ENCODE measurements around the gene MEIKIN.

MEIKIN gene

GRCh38 chr5:131973089-131973712, 27.7 kb upstream of the MEIKIN start:
- no peak for DNase-seq

- DNase-seq: peak; percentile 42
Measured at GRCh38 chr5:131968396-131968954, 23.0 kb upstream of the MEIKIN start.

- DNase-seq: no peak
Measured at GRCh38 chr5:131966551-131966950, 21.1 kb upstream of the MEIKIN start.

GRCh38 chr5:131965826-131966415, 20.5 kb upstream of the MEIKIN start:
- DNase-seq: no peak

DNA sequence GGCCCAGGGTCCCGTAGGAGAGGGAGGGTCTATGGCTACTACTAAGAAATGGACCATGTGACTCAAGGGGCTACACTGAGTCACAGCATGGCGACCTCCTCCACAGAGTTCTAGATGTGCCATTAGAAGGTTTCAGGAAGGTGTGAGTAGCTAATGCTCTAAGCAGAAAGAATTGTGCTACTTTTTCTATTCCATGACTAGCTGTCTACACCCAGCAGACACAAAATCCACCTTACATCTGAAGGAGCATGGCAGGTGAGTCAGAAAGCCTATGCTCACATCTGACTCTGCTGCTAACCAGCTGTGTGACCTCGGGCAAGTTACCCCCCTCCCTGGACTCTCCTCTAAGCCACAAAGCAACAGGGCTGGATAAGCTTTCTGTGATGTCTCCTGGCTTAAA, 14.4 kb upstream of the MEIKIN start:
- no peak for DNase-seq

DNA sequence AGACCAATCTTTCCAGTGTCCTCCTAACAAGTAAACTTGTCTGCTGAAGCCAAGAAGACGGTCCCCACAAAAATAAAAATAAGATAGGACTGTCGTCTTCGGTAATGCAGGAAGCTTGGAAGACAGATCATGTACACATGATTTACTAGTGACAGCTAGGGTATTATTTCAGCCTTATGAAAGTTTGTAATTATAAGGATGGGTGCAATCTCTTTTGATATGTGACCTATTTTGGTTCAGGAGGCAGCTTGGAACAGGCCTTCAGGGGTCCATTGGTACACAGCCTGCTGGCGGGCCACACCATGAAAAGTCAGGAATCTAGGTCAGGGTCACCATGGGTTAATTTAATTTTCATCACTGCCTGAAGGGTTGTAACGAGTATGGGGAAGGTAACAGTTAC, 13.7 kb upstream of the MEIKIN start:
- DNase-seq: no peak

- DNase-seq: no peak
Measured at GRCh38 chr5:131957721-131958441, 12.4 kb upstream of the MEIKIN start.

GRCh38 chr5:131953969-131954368, 8.5 kb upstream of the MEIKIN start:
- no peak for DNase-seq

GRCh38 chr5:131952301-131952857, 6.9 kb upstream of the MEIKIN start:
- no peak for DNase-seq

- DNase-seq: no peak
Measured at GRCh38 chr5:131950706-131951105, 5.2 kb upstream of the MEIKIN start.

DNA sequence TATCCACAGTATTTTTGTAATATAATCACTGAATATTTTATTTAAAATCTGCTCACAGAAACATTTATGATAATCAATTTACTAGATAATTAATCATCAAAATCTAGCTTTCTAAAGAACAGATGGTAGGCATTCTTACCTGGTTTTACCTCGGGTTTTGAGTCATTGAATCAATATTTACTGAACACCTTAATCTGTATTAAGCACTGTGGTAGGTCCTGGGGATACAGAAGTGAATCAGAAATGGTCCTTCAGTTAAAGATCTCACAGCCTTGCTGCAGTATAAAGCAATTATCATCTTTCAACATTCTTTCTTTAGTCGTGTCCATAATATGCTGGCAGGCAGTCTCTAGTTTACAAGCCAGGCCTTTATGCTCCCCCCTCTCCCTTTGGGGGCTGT, 2.0 kb upstream of the MEIKIN start:
- no peak for DNase-seq

DNA sequence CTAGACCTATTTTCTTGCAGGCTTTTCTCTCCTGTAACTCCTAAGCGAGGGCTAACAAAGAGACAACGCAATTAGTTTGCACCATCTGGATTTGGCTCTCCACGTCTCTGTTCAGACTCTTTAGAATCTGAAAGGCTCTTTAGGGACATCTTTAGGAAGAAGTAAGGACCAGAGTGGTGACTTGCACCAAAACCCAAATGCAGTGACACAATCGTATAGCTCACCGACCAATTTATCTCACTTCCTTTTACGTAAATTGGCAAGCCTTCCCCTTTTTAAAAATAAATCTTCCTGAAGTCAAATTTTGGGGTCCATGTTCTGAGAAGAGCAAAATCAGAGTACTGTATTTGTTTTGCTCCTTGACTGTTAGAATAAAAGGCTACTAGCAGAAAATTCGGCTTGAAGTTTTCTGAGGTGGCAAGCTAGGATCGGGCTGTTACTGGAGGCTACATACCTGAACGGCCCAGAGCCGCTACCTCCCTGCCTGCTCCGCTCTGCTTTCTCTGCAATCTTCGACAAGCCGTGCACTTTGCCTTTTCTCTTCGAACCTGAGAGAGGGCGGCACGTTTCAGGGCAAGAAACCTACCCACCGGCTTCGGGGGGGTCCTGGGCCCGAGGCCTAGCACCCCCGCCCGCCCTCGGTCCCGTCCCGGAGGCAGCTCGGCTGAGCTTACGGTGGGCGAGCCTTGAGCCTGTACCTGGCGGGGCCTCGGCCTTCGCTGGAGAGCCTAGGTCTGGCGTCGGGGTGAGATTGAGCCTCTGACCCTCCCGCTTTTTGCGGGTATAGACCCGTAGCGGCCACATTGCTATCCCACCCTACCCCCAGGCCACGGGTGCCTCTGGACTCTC, 537 bp downstream of the MEIKIN start:
- DNase-seq: no peak

GRCh38 chr5:131943916-131944315, 1.5 kb downstream of the MEIKIN start:
- peak; percentile 10 for DNase-seq

DNA sequence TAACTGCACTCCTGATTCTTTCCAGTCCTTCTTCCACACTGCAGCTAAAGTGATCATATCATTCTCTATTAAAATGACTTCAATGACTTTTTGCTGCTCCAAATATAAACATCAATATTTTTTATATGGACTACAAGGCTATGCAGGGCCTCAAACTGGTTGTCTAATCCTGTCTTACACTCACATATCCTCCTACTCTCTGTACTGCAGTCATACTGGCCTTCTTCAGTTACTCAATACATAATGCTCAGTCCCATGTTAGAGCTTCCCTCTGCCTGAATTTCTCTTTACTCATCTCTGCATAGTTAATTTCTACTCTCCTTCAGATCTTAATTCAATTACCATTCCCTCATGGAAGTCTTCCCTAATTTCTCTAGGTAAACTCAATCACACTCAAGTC, 3.4 kb downstream of the MEIKIN start:
- no peak for DNase-seq

GRCh38 chr5:131939690-131940345, 5.6 kb downstream of the MEIKIN start:
- no peak for DNase-seq

DNA sequence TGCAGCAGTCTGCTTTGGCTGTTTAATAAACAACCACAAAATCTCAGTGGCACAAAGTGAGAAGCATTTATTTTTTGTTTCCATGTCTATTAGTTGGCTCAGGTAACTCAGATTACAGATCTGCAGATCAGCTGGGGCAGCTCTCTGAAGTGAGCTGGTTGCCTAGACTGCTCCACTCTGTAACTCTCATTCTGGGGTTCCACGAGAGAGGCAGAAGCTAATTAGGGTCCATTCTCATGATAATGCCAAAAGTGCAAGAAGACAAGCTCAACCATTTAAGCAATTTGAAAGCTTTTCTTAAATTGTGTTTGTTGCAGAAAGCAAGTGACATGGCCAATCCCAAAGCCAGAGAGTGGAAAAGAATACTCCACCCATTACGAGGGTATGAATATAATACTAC, 13.2 kb downstream of the MEIKIN start:
- DNase-seq: no peak

DNA sequence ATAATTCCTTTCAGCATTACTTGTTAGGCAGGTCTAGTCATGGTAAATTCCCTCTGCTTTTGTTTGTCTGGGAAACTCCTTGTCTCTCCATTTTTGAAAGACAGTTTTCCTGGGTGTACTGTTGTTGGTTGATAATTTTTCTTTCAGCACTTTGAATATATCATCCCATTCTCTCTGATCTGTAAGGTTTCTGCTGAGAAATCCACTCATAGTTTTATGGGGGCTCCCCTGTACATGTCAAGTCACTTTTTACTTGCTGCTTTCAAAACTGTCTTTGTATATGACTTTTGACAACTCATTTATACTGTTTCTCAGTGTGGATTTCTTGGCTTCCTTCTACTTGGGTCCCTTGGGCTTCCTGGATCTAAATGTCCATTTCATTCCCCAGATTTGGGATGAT, 16.5 kb downstream of the MEIKIN start:
- DNase-seq: no peak

DNA sequence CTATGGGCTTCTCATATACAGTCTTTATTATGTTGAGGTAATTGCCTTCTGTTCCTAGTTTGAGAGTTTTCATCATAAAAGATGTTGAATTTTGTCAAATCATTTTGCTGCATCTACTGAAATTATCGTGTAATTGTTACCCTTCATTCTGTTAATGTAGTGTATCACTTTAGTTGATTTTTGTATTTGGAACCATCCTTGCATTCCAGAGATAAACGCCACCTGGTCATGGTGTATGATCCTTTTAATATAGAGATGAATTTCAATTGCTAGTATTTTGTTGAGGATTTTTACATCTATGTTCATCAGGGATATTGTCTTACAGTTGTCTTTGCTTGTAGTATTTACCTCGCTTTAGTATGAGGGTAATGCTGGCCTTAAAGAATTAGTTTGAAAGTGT, 19.3 kb downstream of the MEIKIN start:
- DNase-seq: no peak

DNA sequence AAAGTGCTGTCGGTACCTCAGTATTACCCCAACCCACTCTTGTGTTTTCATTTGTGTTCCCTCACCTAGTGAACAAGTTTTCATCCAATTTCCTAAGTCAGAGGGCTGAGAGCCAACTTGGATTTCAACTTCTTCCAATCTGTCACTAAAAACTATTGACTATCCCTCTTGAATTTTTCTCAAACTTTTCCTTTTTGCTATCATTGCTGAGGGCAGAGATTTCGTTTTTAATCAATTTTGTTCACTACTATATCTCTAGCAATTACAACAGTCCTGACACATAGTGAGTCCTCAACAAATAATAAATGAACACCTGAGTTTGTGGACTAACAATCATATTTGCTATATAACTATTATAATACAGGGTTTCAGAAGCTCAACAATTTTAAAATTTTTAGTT, 29.0 kb downstream of the MEIKIN start:
- no peak for DNase-seq

DNA sequence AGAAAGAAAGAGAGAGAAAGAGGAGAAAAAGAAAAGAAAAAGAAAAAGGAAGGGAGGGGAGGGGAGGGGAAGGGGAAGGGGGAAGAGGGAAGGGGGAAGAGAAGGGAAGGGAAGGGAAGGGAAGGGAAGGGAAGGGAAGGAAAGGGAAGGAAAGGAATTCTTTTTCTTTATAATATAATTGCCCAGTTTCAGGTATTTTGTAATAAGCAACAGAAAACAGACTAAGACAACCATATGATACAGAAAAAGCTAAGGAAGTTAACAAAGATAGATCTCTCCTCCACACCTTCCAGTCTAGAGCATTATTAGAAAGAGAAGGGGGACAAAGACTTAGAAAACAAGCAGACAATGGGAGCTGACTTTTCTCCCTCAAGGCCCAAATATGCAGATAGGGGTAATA, 31.0 kb downstream of the MEIKIN start:
- DNase-seq: no peak

DNA sequence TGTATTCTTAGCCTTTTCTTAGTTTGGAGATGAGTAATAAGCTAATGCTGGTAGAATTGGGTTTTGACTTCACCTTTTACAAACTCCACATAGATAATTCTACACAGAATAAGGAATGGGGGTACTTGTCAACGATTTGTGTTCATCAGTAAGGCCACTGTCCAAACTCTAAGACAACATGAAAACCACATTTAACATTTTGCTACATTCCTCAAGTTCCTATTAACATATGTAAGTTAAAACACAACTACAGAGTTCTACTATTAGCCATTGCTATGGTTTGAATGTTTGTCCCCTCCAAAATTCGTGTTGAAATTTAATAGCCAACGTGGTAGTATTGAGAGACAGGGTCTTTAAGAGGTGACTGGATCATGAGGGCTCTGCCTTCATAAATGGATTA, 31.9 kb downstream of the MEIKIN start:
- no peak for DNase-seq

DNA sequence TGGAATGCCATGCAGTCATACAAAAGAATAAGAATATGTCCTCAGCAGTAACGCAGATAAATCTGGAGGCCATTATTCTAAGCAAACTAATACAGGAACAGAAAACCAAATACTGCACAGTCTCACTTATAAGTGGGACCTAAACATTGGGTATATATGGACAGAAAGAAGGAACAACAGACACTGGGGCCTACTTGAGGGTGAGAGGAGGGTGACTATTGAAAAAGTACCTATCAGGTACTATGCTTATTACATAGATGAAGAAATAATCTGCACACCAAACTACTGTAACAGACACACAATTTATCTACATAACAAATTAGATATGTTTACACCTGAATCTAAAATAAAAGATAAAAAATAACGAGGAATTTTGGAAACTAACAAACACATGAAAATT, 38.8 kb downstream of the MEIKIN start:
- DNase-seq: no peak

Data from OCI-M1 (cell line).